PC-3 (cell line): ENCODE measurements around the gene PCDHA13. TPM values are rescaled to one million over a fixed set of nuclear protein-coding genes. Genes with fewer than 3 reads are reported as not detected.

ENCODE experiments used
- ATAC-seq: fragments of 200-7000 bp; cut with Tn5 transposase; 2 replicates; pipeline ENCODE4 v1.9.1; 2020; ENCODE audit warnings: mild to moderate bottlenecking, moderate library complexity
- BruUV-seq: library from RNA; stranded (reverse); fragments of 400-500 nt; replicated peaks from 2 replicates; lab custom pipeline; 2021; lab: Mats Ljungman, UMichigan
- CTCF ChIA-PET: fragments of 300-600 bp; sonication (Branson Sonifier 250); formaldehyde crosslinking; loops from one replicate; lab custom pipeline; 2022; ENCODE audit warnings: antibody characterized with exemption; lab: Charles Lee
- POLR2A ChIA-PET: fragments of 300-600 bp; sonication (Branson Sonifier 250); formaldehyde crosslinking; loops from one replicate; lab custom pipeline; 2022; ENCODE audit warnings: antibody characterized with exemption; ENCODE audit not compliant: unreplicated experiment; lab: Charles Lee
- DNase-seq: peaks from one replicate; pipeline ENCODE4 v3.0.0-alpha.2; 2015
- H2AFZ ChIP-seq: fragments of 300-600 bp; sonication (generic); 2 replicates; pipeline ENCODE4 v1.6.0; 2016; ENCODE audit warnings: antibody characterized with exemption, low read length
- H3F3A ChIP-seq: fragments of 300-600 bp; sonication (generic); one replicate; pipeline ENCODE4 v1.6.0; 2017; ENCODE audit warnings: antibody characterized with exemption, low read length, control low read depth, mild to moderate bottlenecking; ENCODE audit not compliant: unreplicated experiment
- H3K27ac ChIP-seq: fragments of 300-600 bp; sonication (generic); 2 replicates; pipeline ENCODE4 v1.5.1; 2016; ENCODE audit warnings: mild to moderate bottlenecking, low read length
- H3K27me3 ChIP-seq: fragments of 300-600 bp; sonication (generic); 2 replicates; pipeline ENCODE4 v1.6.1; 2016; ENCODE audit warnings: low read length, mixed read lengths
- H3K36me3 ChIP-seq: fragments of 300-600 bp; sonication (generic); 2 replicates; pipeline ENCODE4 v1.6.1; 2016; ENCODE audit warnings: low read depth, mixed run types, low read length, mixed read lengths
- H3K4me1 ChIP-seq: fragments of 300-600 bp; sonication (generic); 2 replicates; pipeline ENCODE4 v1.5.1; 2016; ENCODE audit warnings: low read length; ENCODE audit not compliant: insufficient read depth
- H3K4me2 ChIP-seq: fragments of 300-600 bp; sonication (generic); 2 replicates; pipeline ENCODE4 v1.6.0; 2016; ENCODE audit warnings: low read length
- H3K4me3 ChIP-seq: fragments of 300-600 bp; sonication (generic); 2 replicates; pipeline ENCODE4 v1.5.1; 2016; ENCODE audit warnings: mild to moderate bottlenecking, low read length, mixed read lengths
- H3K79me2 ChIP-seq: fragments of 300-600 bp; sonication (generic); 2 replicates; pipeline ENCODE4 v1.6.1; 2017; ENCODE audit warnings: low read length, mixed read lengths
- H3K9ac ChIP-seq: fragments of 300-600 bp; sonication (generic); 2 replicates; pipeline ENCODE4 v1.6.0; 2016; ENCODE audit warnings: mild to moderate bottlenecking, low read length
- H3K9me2 ChIP-seq: fragments of 300-600 bp; sonication (generic); replicated peaks from 2 replicates; pipeline ENCODE4 v1.6.1; 2016; ENCODE audit warnings: mixed run types, low read length, mixed read lengths
- H3K9me3 ChIP-seq: fragments of 300-600 bp; sonication (generic); 2 replicates; pipeline ENCODE4 v1.6.1; 2016; ENCODE audit warnings: low read length, mixed read lengths
- H4K20me1 ChIP-seq: fragments of 300-600 bp; sonication (generic); 2 replicates; pipeline ENCODE4 v1.6.1; 2016; ENCODE audit warnings: low read length, mixed read lengths
- CTCF ChIP-seq: fragments of 300-600 bp; sonication (generic); conservative IDR thresholded peaks from 2 replicates; pipeline ENCODE4 v1.5.1; 2017; ENCODE audit warnings: antibody characterized with exemption, low read depth, mild to moderate bottlenecking, low read length
- EZH2 ChIP-seq: fragments of 300-600 bp; sonication (generic); IDR thresholded peaks from one replicate; pipeline ENCODE4 v1.6.1; 2017; ENCODE audit warnings: antibody characterized with exemption, mild to moderate bottlenecking, low read length; ENCODE audit not compliant: unreplicated experiment
- EZH2phosphoT487 ChIP-seq: fragments of 300-600 bp; sonication (generic); IDR thresholded peaks from 2 replicates; pipeline ENCODE4 v1.6.1; 2018; ENCODE audit warnings: mild to moderate bottlenecking, antibody characterized with exemption, low read length, borderline replicate concordance
- intact Hi-C: fragments of 100-400 bp; cut with micrococcal nuclease; formaldehyde crosslinking; loops from 2 replicates; pipeline ENCODE4 v1.9.0; 2023
- total RNA-seq: library from RNA; depleted of rRNA; stranded (reverse); fragments of >200 nt; gene quantifications from 2 replicates; pipeline ENCODE4 v1.2.3, GENCODE V29; 2014

The PCDHA13 gene
- total RNA-seq, 1 experiment from 2014 or later, result 3.2 TPM

GRCh38 chr5:140857987-140858240, 24.0 kb upstream of the PCDHA13 start:
- H3K4me1 ChIP-seq, result no peaks in the 10 kb centered on the region
- CTCF ChIA-PET, result no interaction called here
- no peaks in the 10 kb centered on the region for H3K27me3 ChIP-seq
- DNase-seq (no peak), ATAC-seq (no peak)
- intact Hi-C loops, result no loop called here
- no peak for TF ChIP-seq EZH2
- no peak for TF ChIP-seq CTCF
- TF ChIP-seq EZH2phosphoT487, result no peak
- no peaks in the 10 kb centered on the region for H3F3A ChIP-seq
- no peaks in the 10 kb centered on the region for H3K36me3 ChIP-seq
- H3K79me2 ChIP-seq, result no peaks in the 10 kb centered on the region
- no peaks in the 10 kb centered on the region for H3K9me2 ChIP-seq
- H2AFZ ChIP-seq, result no peak overlapping the region
- no TSS peak for BruUV-seq
- H3K4me3 ChIP-seq, result no peak overlapping the region
- H3K9ac ChIP-seq, result no peak overlapping the region
- no peaks in the 10 kb centered on the region for H4K20me1 ChIP-seq
- POLR2A ChIA-PET, result no interaction called here
- H3K27ac ChIP-seq, result no peak overlapping the region
- H3K9me3 ChIP-seq, result no peaks in the 10 kb centered on the region
- H3K4me2 ChIP-seq, result no peak overlapping the region

- no peaks in the 10 kb centered on the region for H3K9me2 ChIP-seq
- no peak overlapping the region for H3K9ac ChIP-seq
- no TSS peak for BruUV-seq
- CTCF ChIA-PET, result no interaction called here
- no peak overlapping the region for H3K4me2 ChIP-seq
- H3K27me3 ChIP-seq, result no peaks in the 10 kb centered on the region
- POLR2A ChIA-PET, result no interaction called here
- ATAC-seq, result no peak
- H3K4me1 ChIP-seq, result no peaks in the 10 kb centered on the region
- H3K4me3 ChIP-seq, result no peak overlapping the region
- no peak for DNase-seq
- no peak overlapping the region for H3K27ac ChIP-seq
- H2AFZ ChIP-seq, result no peak overlapping the region
- no peaks in the 10 kb centered on the region for H3K9me3 ChIP-seq
- no peaks in the 10 kb centered on the region for H4K20me1 ChIP-seq
- no peaks in the 10 kb centered on the region for H3K36me3 ChIP-seq
- H3F3A ChIP-seq, result no peaks in the 10 kb centered on the region
- H3K79me2 ChIP-seq, result no peaks in the 10 kb centered on the region
- TF ChIP-seq EZH2phosphoT487 (no peak), CTCF (no peak), EZH2 (no peak)
- intact Hi-C loops, result no loop called here
Measured at GRCh38 chr5:140862441-140863295, 19.3 kb upstream of the PCDHA13 start.
